GM19452 (cell line): ENCODE results near the gene SNX11.
A peak's percentile ranks its signal among the peaks of the same experiment; 100 is the strongest.
"Not testable (repeated sequence)": the region's sequence is repeated elsewhere in the genome, so short reads cannot be mapped to it uniquely, and the experiment has no call there.

Source experiments
- ATAC-seq: cut with Tn5 transposase; IDR thresholded peaks from one replicate; pipeline ENCODE4 v1.9.1; 2021; ENCODE audit not compliant: unreplicated experiment

SNX11 gene, protein sequence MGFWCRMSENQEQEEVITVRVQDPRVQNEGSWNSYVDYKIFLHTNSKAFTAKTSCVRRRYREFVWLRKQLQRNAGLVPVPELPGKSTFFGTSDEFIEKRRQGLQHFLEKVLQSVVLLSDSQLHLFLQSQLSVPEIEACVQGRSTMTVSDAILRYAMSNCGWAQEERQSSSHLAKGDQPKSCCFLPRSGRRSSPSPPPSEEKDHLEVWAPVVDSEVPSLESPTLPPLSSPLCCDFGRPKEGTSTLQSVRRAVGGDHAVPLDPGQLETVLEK

DNA sequence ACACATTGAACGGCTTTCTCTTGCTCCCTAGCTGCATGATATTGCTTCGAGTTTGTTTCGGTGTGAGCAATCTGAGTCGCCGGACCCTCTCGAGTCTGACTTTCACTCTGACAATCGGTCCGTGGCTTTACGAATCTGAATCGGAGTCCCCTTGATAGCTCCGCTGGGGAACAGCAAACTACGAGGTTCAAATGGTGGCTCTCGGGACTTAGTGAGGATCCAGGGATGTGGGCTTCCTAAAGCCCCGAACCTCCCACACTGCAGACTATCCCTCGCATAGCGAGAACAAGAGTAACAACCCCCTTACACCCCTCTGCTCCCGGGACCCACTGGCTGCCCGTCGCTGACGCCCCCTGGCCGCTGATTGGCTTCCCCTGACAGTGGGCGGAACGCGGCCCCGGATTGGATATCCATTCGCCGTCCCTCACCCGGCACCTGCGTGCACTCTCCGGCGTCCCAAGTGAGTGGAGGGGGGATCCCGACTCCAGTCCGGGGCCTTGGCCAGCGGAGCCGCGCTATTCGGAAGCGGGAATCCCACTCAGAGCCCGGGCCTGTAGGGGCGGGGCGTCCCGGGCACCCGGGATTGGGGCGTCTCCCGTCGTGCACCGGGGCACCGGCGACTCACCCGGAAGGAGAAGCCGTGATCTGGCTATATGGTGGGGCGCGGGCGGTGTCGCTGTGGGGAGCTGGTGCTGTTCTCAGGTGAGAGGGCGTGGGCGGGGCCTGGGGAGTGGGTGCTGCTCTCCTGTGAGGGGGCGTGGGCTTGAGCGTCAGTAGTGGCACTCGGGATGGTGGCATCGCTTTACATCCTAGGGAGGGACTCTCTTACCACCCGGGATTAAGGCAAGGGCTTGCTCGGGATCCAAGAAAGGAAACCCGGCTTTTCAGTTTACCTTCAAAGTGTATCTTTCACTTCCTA lies at the start of gene SNX11:
Gene SNX11, plus strand, starts transcription at position 630 of the 919 bp plus-strand sequence. CDS start 4,278 bp downstream, outside the sequence.
- peak; percentile 76 for ATAC-seq

DNA sequence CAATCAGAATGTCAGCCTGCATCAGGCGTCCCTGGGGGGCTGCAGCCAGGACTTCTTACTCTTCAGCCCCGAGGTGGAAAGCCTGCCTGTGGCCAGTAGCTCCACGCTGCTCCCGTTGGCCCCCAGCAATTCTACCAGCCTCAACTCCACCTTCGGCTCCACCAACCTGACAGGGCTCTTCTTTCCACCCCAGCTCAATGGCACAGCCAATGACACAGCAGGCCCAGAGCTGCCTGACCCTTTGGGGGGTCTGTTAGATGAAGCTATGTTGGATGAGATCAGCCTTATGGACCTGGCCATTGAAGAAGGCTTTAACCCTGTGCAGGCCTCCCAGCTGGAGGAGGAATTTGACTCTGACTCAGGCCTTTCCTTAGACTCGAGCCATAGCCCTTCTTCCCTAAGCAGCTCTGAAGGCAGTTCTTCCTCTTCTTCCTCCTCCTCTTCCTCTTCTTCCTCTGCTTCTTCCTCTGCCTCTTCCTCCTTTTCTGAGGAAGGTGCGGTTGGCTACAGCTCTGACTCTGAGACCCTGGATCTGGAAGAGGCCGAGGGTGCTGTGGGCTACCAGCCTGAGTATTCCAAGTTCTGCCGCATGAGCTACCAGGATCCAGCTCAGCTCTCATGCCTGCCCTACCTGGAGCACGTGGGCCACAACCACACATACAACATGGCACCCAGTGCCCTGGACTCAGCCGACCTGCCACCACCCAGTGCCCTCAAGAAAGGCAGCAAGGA lies 49.0 kb upstream of the SNX11 start:
- no peak for ATAC-seq

DNA sequence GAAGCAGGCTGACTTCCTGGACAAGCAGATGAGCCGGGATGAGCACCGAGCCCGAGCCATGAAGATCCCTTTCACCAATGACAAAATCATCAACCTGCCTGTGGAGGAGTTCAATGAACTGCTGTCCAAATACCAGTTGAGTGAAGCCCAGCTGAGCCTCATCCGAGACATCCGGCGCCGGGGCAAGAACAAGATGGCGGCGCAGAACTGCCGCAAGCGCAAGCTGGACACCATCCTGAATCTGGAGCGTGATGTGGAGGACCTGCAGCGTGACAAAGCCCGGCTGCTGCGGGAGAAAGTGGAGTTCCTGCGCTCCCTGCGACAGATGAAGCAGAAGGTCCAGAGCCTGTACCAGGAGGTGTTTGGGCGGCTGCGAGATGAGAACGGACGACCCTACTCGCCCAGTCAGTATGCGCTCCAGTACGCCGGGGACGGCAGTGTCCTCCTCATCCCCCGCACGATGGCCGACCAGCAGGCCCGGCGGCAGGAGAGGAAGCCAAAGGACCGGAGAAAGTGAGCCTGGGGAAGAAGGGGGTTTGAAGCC lies 48.4 kb upstream of the SNX11 start:
- ATAC-seq = no peak

DNA sequence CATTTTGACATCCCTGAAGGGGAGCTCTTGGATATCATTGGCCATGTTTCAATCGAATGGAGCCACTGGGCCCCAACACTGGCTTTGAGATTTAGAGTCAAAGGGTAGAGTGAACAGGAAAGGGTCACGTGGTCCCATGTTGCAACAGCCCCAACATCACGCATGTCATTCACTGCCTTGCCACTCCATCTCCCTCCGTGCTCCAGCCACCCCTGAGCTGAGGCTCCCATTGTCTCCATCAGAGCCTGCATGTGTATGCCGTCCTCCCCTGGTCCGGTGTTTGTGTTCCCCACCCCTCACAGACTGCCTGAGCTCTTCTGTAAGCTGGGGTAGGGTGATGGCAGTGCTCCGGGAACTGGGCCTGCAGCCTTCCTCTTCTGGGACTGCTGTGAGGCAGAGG lies 47.3 kb upstream of the SNX11 start:
- no peak for ATAC-seq

DNA sequence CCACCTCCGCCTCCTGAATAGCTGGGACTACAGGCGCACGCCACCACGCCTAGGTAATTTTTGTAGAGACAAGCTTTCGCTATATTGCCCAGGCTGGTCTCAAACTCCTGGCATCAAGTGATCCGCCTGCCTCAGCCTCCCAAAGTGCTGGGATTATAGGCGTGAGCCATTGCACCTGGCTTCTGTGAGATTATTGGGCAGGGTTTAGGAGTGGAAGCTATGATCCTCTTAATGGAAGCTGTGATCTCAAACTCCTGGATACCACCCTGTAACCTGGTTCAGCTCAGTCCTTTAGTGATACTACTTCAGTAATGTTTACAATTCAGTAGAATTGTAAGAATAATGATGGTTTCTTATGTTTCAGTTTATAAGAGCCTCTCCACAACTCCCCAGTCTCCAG lies 45.3 kb upstream of the SNX11 start:
- ATAC-seq = no peak

DNA sequence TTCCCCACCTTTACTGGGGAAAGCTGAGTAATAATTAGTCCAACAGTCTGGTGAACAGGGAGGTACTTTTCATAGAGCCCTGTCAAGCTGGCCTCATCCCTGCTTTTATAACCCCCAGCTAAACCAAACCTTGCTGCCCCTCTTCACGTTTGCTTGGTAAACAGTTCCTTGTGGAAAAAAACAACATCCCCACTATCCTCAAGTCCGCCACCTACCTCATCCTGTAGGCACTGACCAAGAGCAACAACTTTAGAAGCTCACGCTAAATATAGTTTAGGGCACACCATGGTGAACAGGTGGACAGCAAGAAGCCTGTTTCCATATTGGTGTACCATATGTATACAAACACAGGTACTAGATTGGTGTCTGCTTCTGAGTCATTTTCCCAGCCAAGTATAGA lies 42.9 kb upstream of the SNX11 start:
- no peak for ATAC-seq

DNA sequence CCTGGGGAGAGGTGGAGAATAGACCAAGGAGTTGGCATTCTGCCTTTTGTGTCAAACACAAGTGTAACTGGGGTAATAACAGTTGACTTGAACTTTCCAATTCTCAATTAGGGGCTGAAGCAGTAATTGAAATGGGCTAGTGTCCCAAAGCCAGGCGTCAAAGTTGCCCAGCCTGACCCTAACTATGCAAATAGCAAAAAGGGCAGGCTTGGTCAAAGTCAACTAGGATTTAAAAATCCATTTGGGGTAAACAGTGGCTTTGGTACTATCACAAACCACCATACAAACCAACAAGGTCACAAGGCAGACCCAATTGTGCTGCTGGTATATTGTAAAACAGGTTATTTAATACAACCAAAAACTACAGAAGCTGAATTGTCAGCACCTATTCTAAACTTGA lies 41.4 kb upstream of the SNX11 start:
- ATAC-seq = no peak

DNA sequence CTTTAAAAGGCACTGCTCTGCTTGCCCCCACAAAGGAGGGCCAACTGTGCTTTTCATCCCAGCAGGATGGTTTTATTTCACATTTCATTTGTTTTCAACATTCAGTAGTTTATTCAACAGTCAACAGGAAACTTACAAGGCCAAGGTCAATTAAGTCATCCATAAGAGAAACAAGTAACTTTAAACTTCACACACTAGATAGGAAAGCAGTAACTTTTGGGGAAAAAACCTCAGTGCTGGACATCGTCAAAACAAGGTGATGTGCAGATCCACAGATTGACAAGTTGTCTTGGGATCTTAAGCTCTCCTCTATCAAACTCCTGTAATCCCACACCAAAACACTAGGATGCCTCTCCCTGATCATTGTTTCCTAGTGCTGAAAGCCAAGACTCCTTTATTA lies 40.9 kb upstream of the SNX11 start:
- ATAC-seq = no peak

DNA sequence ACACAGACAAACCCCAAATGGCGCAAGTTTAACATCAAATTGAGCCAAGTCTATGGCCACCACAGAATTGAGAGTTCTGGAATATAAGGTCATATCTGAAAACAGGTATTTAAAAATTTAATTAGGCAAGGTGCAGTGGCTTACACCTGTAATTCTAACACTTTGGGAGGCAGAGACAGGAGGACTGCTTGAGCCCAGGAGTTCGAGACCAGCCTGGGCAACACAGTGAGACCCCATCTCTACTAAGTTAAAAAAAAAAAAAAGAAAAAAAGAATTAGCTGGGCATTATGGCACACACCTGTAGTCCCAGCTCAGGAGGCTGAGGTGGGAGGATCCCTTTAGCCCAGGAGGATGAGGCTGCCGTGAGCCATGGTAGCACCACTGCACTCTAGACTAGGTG lies 40.3 kb upstream of the SNX11 start:
- no peak for ATAC-seq

DNA sequence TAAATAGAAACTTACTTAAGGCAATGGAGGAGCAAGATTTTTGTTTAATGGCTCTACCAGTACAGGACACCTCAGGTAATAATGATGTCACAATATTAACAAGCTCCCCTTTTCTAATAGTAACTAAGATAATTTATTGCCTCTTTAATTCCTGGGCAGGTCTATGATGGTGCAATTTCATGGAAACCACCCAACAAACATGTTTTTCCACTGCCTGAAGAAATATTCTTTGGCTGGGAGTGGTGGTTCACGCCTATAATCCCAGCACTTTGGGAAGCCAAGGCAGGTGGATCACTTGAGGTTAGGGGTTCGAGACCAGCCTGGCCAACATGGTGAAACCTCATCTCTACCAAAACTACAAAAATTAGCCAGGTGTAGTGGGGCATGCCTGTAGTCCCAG lies 39.8 kb upstream of the SNX11 start:
- not testable (repeated sequence) for ATAC-seq

DNA sequence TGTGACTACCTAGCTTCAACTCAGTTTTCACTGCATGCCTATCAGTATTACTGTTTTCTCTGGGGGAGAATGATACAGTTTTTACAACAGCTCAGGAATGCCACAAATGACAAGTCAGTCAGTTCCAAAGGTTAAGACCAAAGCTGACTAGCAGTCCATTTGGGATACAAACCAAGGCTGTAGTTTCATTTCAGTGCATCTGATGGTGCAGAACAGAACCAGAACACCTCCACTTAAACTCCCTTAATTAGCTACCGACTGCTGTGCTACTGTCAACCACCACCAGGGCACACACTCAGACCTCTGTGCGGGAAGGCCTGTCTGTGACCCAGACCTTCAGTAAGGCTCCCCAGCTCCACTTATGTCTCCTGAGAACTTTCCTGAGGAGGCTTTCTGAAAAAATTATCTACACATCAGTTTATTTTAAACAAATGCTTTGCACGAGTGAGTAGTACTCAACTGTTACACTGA lies 39.0 kb upstream of the SNX11 start:
- ATAC-seq = no peak

DNA sequence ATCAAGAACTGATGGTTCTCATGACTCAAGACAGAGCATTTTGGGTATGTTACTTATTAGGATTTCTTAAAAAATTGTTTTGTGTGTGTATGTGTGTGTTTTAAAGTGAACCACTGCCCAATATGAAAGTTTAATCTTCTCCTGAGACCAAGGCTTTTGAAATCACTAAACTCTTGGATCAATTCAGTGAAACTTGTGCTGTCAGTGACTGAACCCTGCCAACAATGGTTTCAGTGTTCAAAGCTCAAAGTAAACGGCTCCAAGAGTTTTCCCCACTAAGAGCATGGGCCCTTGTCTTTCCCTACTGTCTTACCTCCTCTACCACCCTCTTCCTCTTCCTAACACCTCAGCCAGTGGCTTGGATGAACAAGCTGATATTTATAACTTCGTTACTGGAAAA lies 37.4 kb upstream of the SNX11 start:
- no peak for ATAC-seq

DNA sequence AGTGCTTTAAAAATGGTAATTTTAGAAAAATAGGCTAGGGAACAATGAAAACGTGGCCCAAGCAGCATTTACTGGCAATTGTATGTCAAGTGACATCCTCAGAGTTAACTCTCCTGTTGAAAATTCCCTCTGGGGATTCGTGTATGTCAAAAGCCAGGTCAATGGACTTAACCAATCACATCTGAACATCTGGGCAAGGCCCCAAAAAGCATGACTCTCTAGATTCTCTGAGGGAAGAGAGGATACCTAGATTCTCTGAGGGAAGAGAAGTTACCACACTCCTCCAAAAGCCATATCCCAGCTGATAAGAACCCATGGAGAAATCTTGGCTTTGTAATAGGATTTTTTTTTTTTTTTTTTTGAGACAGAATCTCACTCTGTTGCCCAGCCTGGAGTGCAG lies 35.9 kb upstream of the SNX11 start:
- no peak for ATAC-seq

DNA sequence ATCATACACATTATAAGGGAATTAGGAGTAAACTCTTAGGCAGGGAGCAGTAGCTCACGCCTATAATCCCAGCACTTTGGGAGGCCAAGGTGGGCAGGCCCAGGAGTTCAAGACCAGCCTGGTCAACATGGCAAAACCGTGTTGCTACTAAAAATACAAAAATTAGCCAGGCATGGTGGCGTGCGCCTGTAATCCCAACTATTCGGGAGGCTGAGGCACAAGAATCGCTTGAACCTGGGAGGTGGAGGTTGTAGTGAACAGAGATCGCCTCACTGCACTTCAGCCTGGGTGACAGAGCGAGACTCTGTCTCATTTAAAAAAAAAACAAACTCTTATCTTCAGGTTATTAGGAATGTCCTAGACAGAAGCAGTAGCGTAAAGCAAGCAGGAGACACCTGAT lies 34.8 kb upstream of the SNX11 start:
- ATAC-seq = not testable (repeated sequence)

DNA sequence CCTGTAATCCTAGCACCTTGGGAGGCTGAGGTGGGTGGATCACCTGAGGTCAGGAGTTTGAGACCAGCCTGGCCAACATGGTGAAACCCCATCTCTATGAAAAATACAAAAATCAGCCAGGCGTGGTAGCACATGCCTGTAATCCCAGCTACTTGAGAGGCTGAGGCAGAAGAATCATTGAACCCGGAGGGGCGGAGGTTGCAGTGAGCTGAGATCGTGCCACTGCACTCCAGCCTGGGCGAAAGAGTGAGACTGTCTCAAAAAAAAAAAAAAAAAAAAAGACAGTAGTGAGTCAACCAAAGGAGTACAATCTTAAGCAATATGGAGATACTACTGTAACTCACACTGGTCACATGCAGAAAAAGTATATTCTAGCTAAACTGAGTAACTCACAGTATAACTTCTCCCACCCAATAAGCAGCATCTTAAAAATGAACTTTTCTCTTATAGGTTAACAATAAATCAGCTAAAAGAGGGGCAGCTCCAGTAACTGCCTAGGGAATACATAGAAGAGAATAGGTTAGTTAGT lies 33.9 kb upstream of the SNX11 start:
- not testable (repeated sequence) for ATAC-seq

DNA sequence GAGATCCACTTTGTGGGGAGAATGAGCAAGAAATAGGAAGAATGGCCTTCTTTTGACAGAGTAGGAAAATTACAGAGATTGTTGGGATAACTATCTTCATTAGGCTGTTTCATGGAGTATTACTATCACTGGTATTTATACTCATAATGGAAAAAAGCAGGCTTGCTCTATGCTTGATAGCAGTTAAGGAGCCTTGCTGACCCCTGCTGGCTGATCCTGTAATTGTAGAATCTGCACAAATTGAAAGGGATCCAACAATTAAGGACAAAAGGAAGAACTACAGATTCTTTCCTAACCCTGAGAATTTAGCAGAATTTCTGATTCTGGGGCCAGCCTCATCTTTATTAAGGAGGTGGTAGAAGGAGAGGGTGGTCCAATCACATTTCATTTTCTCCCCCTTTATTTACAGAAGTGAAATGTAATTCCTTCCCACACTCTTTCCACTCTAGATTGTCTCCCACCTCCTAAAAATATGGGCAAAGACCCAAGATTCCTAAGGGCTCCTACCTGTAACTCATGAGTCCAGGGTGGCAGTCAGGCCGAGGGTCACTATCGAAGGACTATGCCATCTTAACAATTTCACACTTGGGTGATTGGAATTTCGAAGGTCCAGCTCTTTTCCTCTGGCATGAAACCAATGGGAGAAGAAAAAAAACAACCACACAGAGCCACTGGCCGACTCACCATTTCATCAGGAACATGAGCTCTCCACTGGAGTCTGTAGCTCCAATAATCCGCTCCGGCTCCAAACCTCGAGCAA lies 33.1 kb upstream of the SNX11 start:
- ATAC-seq = no peak

DNA sequence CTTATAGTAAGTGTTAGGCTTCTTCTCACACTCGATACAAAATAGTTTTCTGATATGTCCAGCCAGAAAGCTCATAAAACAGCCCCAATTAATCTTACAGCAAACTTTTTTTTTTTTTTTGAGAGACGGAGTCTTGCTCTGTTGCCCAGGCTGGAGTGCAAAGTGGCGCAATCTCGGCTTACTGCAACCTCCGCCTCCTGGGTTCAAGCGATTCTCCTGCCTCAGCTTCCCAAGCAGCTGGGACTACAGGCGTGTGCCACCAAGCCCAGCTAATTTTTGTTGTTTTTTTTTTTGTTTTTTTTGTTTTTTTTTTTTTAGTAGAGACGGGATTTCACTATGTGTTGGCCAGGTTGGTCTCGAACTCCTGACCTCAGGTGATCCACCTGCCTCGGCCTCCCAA lies 30.4 kb upstream of the SNX11 start:
- ATAC-seq = not testable (repeated sequence)

DNA sequence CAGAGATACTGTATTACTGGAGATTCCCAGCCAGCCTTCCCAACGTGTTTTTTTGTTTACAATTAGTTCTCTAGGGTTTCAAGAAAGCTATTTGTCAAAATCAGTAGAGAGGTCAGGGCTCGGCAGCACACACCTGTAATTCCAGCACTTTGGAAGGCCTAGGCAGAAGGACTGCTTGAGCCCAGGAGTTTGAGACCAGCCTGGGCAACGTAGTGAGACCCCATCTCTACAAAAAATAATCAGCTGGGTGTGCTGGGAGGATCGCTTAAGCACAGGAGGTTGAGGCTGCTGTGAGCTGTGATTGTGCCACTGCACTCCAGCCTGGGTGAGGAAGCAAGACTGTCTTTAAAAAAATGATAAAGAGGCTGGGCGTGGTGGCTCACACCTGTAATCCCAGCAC lies 25.7 kb upstream of the SNX11 start:
- ATAC-seq = no peak

DNA sequence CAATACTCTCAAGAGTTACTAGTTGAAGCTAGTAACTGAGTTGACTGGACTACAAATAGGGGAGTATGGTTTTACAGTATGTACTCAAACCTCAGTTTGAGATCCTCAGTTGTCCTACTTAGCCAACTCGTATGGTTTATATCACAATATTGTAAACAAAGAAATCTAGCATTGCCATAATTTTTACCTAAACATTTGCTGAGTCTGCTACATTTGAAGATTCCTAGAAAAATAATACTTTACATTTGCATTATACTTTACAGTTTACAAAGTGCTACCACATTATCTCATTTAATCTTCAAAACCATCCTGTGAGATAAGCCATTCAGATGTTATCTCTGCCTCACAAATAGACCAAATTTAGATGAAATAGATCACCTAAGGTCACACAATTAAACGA lies 22.6 kb upstream of the SNX11 start:
- ATAC-seq = no peak

DNA sequence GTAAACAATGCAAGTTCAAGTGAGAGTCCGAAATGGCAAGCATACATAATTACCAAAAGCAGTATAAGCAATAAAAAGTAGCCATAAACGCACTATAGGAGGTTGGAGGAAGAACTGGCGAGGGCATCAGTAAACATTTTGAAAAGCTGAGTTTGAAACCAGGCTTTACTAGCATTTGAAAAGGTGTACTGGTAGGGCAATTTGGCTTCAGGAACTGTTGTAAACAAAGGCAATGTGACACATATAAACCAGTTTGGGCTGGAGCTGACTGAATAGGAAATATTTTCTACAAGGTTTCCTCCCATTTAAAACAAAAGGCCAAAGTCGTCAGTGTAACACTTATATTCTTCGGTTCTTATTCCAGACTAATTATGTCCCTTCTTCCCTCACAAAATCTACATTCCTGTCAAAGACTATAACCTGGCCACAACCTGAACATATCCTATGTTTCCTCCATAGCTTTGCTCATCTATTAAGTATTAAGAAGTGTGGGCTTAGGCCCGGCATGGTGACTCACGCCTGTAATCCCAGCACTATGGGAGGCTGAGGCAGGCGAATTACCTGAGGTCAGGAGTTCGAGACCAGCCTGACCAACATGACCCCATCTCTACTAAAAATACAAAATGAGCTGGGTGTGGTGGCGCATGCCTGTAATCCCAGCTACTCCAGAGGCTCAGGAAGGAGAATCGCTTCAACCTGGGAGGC lies 14.1 kb upstream of the SNX11 start:
- ATAC-seq = no peak
